SKM-1 (cell line): ENCODE data around the gene LRRC49.
"Not testable (repeated sequence)": the region's sequence is repeated elsewhere in the genome, so short reads cannot be mapped to it uniquely, and the experiment has no call there.

Experiments
- DNase-seq: peaks from one replicate; lab custom pipeline; 2025; ENCODE audit not compliant: unreplicated experiment; lab: John Stamatoyannopoulos, UW

LRRC49 gene

GRCh38 chr15:70922119-70922518 lies 29.5 kb downstream of the LRRC49 start:
- DNase-seq: no peak

DNA sequence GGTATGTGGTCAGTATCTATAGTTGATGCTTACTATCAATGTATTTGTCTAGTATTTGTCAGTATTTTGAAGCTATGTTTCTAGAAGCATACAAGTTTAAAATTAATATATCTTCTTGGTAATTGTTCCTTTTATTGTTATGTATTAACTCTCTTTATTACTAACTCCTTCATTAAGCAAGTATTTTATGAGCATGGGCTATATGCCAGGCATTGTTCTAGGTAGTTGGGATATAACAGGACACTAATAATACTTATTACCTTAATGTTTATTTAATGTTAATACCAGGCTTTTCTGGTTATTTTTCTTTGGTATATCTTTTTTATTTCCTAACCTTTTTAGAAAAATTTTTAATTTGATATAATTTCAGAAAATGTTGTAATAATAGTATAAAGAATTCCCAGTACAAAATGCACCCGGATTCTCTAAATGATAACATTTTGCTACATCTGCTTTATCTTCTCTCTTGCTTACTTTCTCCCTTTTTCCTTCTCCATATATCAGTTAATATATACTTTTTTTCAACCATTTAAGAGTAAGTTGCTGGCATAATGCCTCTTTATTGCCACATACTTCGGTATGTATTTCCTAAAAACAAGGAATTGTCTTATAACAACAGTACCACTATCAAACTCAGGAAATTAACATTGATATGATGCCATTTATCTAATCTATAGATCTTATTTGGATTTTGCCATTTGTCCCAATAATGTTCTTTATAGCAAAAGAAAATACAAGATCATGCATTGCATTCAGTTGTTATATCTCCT lies 30.9 kb downstream of the LRRC49 start:
- DNase-seq: no peak

DNA sequence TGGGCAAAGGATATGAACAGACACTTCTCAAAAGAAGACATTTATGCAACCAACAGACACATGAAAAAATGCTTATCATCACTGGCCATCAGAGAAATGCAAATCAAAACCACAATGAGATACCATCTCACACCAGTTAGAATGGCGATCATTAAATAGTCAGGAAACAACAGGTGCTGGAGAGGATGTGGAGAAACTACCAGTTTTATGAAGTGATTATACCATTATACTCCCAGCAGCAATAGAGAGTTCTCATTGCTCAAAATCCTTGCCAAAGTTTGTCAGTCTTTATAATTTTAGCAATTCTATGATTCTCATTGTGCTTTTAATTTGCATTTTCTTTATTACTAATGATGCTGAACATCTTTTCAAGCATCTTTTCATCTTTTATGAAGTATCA lies 34.3 kb downstream of the LRRC49 start:
- DNase-seq: not testable (repeated sequence)

DNA sequence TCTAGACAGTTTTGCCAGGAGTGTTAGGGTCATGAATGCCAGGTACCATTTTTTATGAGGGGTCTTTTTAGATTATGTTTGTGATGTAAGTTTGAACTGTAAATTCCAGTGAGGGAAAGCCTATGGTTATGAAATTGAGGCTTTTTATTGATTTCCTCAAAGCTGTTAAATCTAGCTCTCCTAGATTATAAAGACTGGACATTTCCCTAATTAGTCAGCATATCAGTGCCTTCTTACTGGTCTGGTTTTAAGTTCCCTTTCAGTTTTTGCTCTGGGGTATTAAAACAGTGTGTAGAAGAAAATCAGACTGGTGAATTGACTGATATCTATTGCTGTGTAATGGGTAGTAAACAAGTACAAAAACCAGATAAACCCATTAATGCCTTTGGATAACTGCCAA lies 39.2 kb downstream of the LRRC49 start:
- no peak for DNase-seq

DNA sequence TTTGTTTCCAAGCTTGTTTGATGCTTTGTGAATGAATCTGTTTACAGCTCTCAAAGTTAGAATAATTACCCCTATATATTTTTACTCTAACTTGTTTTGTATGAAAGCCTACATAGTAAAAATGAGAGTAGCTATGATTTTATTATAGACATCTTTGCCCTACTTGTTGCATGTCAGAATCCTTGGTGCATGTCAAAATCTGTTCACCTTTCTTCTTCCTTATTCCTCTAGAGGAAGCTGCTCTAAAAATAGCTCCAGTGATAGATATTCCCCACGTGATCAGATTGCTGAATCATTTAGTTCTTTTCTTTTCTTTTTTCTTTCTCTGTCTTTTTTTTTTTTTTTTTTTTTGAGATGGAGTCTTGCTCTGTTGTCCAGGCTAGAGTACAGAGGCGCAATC lies 39.8 kb downstream of the LRRC49 start:
- no peak for DNase-seq

DNA sequence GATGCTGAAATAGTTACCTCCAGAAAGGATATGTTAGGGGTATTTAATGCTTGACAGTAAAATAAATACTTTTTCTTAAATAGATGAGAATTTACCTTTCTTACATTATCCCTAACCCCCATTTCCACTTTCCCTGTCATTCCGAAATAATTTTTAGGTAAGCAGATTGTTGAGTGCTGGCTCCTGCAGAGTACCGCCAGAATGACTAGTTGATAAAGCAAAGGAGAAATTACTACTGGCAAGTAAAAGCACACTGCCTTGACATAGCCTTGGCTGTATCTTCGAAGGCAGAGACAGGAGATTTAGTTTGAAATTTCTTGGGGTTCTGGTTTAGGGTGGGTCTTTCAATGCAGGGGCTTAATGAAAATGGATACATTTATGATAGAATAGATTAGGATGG lies 40.8 kb downstream of the LRRC49 start:
- DNase-seq: no peak

DNA sequence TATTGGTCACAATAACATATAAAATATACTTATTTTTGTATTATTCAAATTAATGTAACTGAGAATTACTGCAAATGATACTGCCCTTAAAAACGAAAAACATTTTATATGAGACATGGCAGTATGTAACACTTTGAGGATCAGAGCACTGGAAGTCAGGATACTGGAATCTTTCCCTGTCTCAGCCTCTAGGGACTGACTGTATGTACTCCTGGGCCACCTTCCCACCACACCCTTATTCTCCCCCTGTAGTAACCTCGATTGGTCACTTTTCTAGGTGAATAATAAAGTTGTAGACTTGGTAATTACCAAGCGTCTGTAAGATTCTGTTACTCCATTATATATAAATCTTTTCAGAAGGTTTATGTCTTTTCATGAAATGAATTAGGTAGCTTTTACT lies 43.0 kb downstream of the LRRC49 start:
- no peak for DNase-seq

DNA sequence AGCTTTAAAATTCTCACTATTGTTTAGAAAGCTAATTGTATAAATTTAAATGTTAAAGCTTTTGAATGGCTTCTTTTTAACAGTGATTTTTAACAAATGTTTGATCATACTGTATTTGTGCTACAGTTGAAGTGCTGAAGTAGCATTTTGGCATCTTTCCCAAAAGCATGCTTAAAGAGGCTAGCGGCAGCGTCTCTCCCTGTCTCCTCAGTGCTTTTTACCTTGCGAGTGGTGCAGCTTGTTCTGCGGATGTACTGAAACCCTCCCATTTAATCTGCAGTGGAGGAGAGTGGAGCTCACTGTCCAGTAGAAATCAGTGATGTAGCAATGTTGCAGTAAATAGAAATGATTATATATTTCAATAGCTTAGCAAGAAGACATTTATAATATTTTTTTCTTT lies 43.7 kb downstream of the LRRC49 start:
- DNase-seq: no peak

DNA sequence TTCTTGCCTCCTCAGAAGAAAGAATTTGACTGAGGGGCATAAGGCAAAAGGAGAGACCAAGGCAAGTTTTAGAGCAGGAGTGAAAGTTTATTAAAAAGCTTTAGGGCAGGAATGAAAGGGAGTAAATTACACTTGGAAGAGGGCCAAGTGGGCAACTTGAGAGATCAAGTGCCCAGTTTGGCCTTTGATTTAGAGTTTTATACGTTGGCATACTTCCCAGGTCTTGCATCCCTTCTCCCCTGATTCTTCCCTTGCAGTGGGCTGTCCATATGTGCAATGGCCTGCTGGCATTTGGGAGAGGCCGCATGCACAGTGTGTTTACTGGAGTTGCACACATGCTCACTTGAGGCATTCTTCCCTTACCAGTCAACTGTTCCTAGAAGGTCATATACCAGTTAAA lies 50.7 kb downstream of the LRRC49 start:
- not testable (repeated sequence) for DNase-seq

DNA sequence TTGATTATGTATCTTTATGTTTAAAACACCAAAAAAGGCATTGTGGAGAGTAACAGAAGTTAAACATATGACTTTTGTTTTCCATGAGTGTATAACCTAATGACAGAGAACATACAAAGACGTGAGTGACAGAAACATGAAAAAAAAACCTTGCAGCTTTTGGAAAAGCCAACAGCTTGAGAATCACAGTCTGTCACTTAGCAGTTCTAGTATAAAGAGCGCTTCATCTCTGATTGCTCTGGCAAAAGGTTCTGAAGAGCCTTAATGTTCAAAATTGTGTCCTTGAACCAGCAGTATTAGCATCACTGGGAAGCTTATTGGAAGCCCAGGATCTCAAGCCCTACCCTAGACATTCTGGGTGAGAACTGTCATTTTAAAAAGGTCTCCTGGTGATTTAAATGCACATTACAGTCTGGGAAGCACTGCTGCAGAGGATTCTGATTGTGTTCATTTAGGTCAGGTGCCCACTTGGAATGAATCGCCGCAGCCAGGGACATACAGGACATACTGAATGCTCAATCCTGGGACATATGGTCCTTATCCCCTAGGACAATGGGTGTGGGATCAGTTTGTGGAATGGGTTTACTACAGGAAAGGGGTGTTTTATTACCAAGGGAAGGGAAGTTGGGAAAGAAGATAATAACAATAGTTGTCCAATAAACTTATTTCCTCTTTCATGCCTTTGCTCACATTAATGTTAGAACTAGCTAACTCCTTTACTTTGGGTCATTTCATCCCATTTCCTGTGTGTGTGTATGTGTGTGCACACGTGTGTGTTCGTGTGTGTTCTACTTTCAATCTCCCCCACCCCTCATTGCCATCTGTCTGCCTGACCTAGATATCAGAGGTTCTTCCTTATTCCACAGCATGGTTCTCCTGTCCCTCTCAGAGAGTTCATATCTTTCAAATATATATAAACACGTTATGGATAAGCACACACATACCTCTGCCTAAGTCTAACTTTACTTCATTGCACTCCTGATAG lies 55.0 kb downstream of the LRRC49 start:
- DNase-seq: no peak

DNA sequence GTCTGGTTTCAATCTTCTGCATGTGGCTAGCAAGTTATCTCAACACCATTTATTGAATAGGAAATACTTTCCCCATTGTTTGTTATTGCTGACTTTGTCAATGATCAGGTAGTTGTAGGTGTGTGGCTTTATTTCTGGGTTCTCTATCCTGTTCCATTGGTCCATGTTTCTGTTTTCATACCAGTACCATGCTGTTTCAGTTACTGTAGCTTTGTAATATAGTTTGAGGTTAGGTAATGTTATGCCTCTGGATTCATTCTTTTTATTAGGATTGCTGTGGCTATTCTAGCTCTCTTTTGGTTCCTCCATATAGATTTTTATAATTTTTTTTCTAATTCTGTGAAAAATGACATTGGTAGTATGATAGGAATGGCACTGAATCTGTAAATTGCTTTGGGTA lies 58.3 kb downstream of the LRRC49 start:
- DNase-seq: no peak

DNA sequence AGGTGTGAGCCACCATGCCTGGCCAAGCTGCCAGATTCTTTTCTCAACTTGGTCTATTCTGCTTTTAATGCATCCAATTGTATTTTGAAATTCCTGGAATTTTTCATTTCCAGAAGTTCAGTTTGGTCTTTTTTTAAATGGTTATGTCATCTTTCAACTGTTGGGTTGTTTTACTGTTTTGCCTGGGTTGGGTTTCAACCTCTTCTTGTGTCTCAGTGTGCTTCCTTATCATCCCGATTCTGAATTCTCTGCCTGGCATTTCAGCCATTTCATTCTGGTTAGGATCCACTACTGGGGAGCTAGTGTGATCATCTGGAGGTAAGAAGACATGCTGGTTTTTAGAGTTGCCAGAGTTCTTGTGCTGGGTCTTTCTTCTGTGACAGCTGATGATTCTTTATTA lies 61.5 kb downstream of the LRRC49 start:
- no peak for DNase-seq

DNA sequence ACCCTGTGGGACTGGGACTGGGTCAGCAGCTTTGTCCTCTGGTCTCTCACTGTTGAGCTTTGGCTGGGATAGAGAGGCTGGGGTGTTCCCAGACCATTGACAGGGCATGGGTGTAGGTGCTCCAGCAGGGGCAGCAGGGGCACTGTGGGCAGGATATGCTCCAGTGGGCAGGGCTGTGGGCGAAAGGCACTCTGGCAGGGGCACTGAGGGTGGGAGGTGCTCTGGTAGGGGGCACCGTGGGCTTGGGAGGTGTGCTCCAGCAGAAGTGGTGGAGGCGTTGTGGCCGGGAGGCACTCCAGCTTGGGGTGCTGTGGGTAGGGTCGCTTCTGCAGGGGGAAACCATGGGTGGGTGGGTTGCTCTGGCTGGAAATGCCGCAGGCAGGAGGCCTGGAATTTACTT lies 62.1 kb downstream of the LRRC49 start:
- DNase-seq: no peak

GRCh38 chr15:70955151-70955550 lies 62.5 kb downstream of the LRRC49 start:
- DNase-seq: no peak

GRCh38 chr15:70956201-70956995 lies 63.8 kb downstream of the LRRC49 start:
- no peak for DNase-seq

DNA sequence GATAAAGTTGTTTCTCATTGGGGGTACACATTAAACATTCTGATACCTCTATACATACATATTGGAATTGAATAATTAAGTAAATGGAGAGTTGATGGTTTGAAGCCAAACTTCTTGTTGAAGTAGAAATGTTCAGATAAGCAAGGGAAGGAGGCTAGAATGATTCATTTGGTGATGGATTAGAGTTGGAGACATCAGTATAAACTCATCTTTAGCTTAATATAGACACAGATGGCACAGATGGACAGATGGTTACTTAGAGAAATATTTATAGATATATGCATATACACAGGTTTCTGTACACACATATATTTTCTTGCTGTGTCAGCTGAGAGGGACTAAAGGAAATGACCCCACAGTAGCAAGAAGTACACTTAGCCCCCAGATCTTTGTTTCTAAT lies 69.5 kb downstream of the LRRC49 start:
- no peak for DNase-seq

DNA sequence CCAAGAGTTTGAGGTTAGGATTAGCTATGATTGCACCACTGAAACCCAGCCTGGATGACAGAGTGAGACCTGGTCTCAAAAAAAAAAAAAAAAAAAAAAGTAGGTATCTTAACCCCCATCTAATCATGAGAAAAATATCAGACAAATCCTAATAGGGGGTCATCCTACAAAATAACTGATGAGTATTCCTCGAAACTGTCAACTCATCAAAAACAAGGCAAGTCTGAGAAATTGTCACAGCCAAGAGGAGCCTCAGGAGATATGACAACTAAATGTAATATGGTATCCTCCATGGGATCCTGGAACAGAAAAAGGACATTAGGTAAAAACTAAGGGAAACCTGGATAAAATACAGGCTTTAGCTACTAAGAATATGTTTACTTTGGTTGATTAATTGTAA lies 70.6 kb downstream of the LRRC49 start:
- no peak for DNase-seq

GRCh38 chr15:70964058-70964457 lies 71.4 kb downstream of the LRRC49 start:
- DNase-seq: no peak

- DNase-seq: no peak
Observed at GRCh38 chr15:70964686-70965085, 72.1 kb downstream of the LRRC49 start.

GRCh38 chr15:70967646-70968045 lies 75.0 kb downstream of the LRRC49 start:
- DNase-seq: no peak
